DND-41 (cell line): ENCODE measurements around the gene SELENOF.

Experiments
- EZH2 ChIP-seq: IDR thresholded peaks from 3 replicates; pipeline ENCODE4 v1.6.1; 2012; ENCODE audit warnings: borderline replicate concordance, low read depth, mild to moderate bottlenecking, moderate library complexity, low read length, inconsistent platforms; ENCODE audit not compliant: severe bottlenecking
- TF ChIP-seq, protein P1 (sequence below): IDR thresholded peaks from 2 replicates; pipeline ENCODE4 v1.5.1; 2012; ENCODE audit warnings: borderline replicate concordance, low read length, moderate library complexity, mild to moderate bottlenecking; ENCODE audit not compliant: poor library complexity, severe bottlenecking; ENCODE audit errors: extremely low read depth

DNA sequence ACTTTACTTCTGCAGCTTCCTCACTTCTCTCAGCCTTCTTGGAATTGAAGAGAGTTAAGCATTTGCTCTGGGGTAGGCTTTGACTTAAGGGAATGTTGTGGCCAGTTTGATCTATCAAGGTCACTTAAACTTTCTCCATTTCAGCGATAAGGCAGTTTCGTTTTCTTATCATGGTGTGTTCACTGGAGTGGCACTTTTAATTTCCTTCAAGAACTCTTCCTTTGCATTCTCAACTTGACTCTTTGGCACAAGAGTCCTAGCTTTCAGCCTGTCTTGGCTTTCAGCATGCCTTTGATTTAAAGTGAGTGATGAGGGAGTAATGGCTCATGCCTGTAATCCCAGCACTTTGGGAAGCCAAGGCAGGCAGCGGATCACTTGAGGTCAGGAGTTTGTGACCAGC is 39.2 kb upstream of the SELENOF start:
- TF ChIP-seq, protein P1, sequence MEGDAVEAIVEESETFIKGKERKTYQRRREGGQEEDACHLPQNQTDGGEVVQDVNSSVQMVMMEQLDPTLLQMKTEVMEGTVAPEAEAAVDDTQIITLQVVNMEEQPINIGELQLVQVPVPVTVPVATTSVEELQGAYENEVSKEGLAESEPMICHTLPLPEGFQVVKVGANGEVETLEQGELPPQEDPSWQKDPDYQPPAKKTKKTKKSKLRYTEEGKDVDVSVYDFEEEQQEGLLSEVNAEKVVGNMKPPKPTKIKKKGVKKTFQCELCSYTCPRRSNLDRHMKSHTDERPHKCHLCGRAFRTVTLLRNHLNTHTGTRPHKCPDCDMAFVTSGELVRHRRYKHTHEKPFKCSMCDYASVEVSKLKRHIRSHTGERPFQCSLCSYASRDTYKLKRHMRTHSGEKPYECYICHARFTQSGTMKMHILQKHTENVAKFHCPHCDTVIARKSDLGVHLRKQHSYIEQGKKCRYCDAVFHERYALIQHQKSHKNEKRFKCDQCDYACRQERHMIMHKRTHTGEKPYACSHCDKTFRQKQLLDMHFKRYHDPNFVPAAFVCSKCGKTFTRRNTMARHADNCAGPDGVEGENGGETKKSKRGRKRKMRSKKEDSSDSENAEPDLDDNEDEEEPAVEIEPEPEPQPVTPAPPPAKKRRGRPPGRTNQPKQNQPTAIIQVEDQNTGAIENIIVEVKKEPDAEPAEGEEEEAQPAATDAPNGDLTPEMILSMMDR, result no peak
- no peak for TF ChIP-seq EZH2
